Measurements from ENCODE around the gene PRIM2.
"Not testable (repeated sequence)": the region's sequence is repeated elsewhere in the genome, so short reads cannot be mapped to it uniquely, and the experiment has no call there.

Gene PRIM2

GRCh38 chr6:57496251-57496650 is 178.8 kb downstream of the PRIM2 start:
- not testable (repeated sequence) for DNase-seq (ENCODE audit: low read depth in 1 of 2, low spot score in 1 of 2)

- not testable (repeated sequence) for DNase-seq (ENCODE audit: low read depth in 1 of 2, low spot score in 1 of 2)
Observed at GRCh38 chr6:57500368-57501021, 183.1 kb downstream of the PRIM2 start.

GRCh38 chr6:57502387-57502786 is 185.0 kb downstream of the PRIM2 start:
- DNase-seq (ENCODE audit: low read depth in 1 of 2, low spot score in 1 of 2): not testable (repeated sequence)

GRCh38 chr6:57505251-57505650 is 187.8 kb downstream of the PRIM2 start:
- DNase-seq (ENCODE audit: low read depth in 1 of 2, low spot score in 1 of 2): not testable (repeated sequence)

- not testable (repeated sequence) for DNase-seq (ENCODE audit: low read depth in 1 of 2, low spot score in 1 of 2)
Observed at GRCh38 chr6:57510390-57510789, 193.0 kb downstream of the PRIM2 start.

- DNase-seq (ENCODE audit: low read depth in 1 of 2, low spot score in 1 of 2): not testable (repeated sequence)
Observed at GRCh38 chr6:57515171-57515570, 197.7 kb downstream of the PRIM2 start.

GRCh38 chr6:57515845-57516244 is 198.4 kb downstream of the PRIM2 start:
- DNase-seq (ENCODE audit: low read depth in 1 of 2, low spot score in 1 of 2): not testable (repeated sequence)

- DNase-seq (ENCODE audit: low read depth in 1 of 2, low spot score in 1 of 2): not testable (repeated sequence)
Observed at GRCh38 chr6:57516776-57517175, 199.3 kb downstream of the PRIM2 start.

- DNase-seq (ENCODE audit: low read depth in 1 of 2, low spot score in 1 of 2): not testable (repeated sequence)
Observed at GRCh38 chr6:57519198-57519597, 201.8 kb downstream of the PRIM2 start.

GRCh38 chr6:57521085-57521484 is 203.7 kb downstream of the PRIM2 start:
- not testable (repeated sequence) for DNase-seq (ENCODE audit: low read depth in 1 of 2, low spot score in 1 of 2)

GRCh38 chr6:57523221-57523620 is 205.8 kb downstream of the PRIM2 start:
- not testable (repeated sequence) for DNase-seq (ENCODE audit: low read depth in 1 of 2, low spot score in 1 of 2)

GRCh38 chr6:57529755-57530154 is 212.3 kb downstream of the PRIM2 start:
- not testable (repeated sequence) for DNase-seq (ENCODE audit: low read depth in 1 of 2, low spot score in 1 of 2)

- not testable (repeated sequence) for DNase-seq (ENCODE audit: low read depth in 1 of 2, low spot score in 1 of 2)
Observed at GRCh38 chr6:57532660-57533059, 215.2 kb downstream of the PRIM2 start.

GRCh38 chr6:57535121-57535520 is 217.7 kb downstream of the PRIM2 start:
- not testable (repeated sequence) for DNase-seq (ENCODE audit: low read depth in 1 of 2, low spot score in 1 of 2)

- DNase-seq (ENCODE audit: low read depth in 1 of 2, low spot score in 1 of 2): not testable (repeated sequence)
Observed at GRCh38 chr6:57535994-57536393, 218.6 kb downstream of the PRIM2 start.

GRCh38 chr6:57537916-57538315 is 220.5 kb downstream of the PRIM2 start:
- not testable (repeated sequence) for DNase-seq (ENCODE audit: low read depth in 1 of 2, low spot score in 1 of 2)

GRCh38 chr6:57551961-57552360 is 234.5 kb downstream of the PRIM2 start:
- not testable (repeated sequence) for DNase-seq (ENCODE audit: low read depth in 1 of 2, low spot score in 1 of 2)

GRCh38 chr6:57557855-57558254 is 240.4 kb downstream of the PRIM2 start:
- not testable (repeated sequence) for DNase-seq (ENCODE audit: low read depth in 1 of 2, low spot score in 1 of 2)

- DNase-seq (ENCODE audit: low read depth in 1 of 2, low spot score in 1 of 2): not testable (repeated sequence)
Observed at GRCh38 chr6:57559170-57559569, 241.7 kb downstream of the PRIM2 start.

GRCh38 chr6:57562233-57562632 is 244.8 kb downstream of the PRIM2 start:
- DNase-seq (ENCODE audit: low read depth in 1 of 2, low spot score in 1 of 2): not testable (repeated sequence)

- not testable (repeated sequence) for DNase-seq (ENCODE audit: low read depth in 1 of 2, low spot score in 1 of 2)
Observed at GRCh38 chr6:57572119-57572518, 254.7 kb downstream of the PRIM2 start.

- DNase-seq (ENCODE audit: low read depth in 1 of 2, low spot score in 1 of 2): not testable (repeated sequence)
Observed at GRCh38 chr6:57572844-57573243, 255.4 kb downstream of the PRIM2 start.

- DNase-seq (ENCODE audit: low read depth in 1 of 2, low spot score in 1 of 2): not testable (repeated sequence)
Observed at GRCh38 chr6:57577023-57577422, 259.6 kb downstream of the PRIM2 start.

All from stimulated activated CD4-positive, alpha-beta T cell treated with anti-CD3 and anti-CD28 coated beads, Interleukin-15, amount 100 ng/mL, for 1 hour (primary cell).